Colonic mucosa (tissue), 4 donors: Measurements from ENCODE around the gene ACTR3C. TPM values are rescaled to one million over a fixed set of nuclear protein-coding genes. Genes with fewer than 3 reads are reported as not detected.

Experiments used
- DNase-seq: peaks from one replicate; pipeline ENCODE4 v3.0.0-alpha.2; 2020
- H3K27ac ChIP-seq: fragments of 200-600 bp; one replicate; pipeline ENCODE4 v1.8.0; 2021
- H3K27me3 ChIP-seq: fragments of 200-600 bp; one replicate; pipeline ENCODE4 v1.8.0; 2021
- H3K36me3 ChIP-seq: fragments of 200-600 bp; one replicate; pipeline ENCODE4 v1.8.0; 2021
- H3K4me1 ChIP-seq: fragments of 200-600 bp; one replicate; pipeline ENCODE4 v1.8.0; 2021; ENCODE audit warnings: mild to moderate bottlenecking
- H3K4me3 ChIP-seq: fragments of 200-600 bp; one replicate; pipeline ENCODE4 v1.8.0; 2021
- H3K9ac ChIP-seq, 2 donors: one replicate each; pipeline ENCODE4 v1.7.0; 2013; ENCODE audit warnings: control low read depth in 2 of 2, low read depth in 2 of 2, low read length in 2 of 2
- H3K9me3 ChIP-seq: fragments of 200-600 bp; one replicate; pipeline ENCODE4 v1.8.0; 2021
- intact Hi-C: fragments of 100-400 bp; cut with DNase I; formaldehyde crosslinking; loops from one replicate; pipeline ENCODE4 v1.14.1; 2022
- total RNA-seq, 2 donors: library from RNA; stranded (reverse); fragmentation: NEBNext Ultra II Directional in 1 of 2; extraction: Animal tissue kit (Norgen Biotek cat#: 25700) in 1 of 2; gene quantifications; one replicate each; pipeline ENCODE4 v1.2.1, GENCODE V29; 2021
- TF ChIP-seq, protein P1 (sequence below): fragments of 200-600 bp; IDR thresholded peaks from one replicate; pipeline ENCODE4 v1.8.0; 2022; ENCODE audit warnings: antibody characterized with exemption, mild to moderate bottlenecking
- donor health status: healthy.
- donor health status: DM: no; HTN: no; CAD: no.
- donor health status: DM: no; HTN: no; CAD: no.

ACTR3C gene
- total RNA-seq: 10 to 100 TPM; 17.6 to 29.6 TPM

- H3K4me1 ChIP-seq: peaks cover 7% of the 10 kb centered on the region
- peak within 1 kb of the TSS; percentile 89 to 94 for H3K9ac ChIP-seq
- H3K27me3 ChIP-seq: no peaks in the 10 kb centered on the region
- H3K27ac ChIP-seq: peak within 1 kb of the TSS; percentile 90
- H3K36me3 ChIP-seq: no peaks in the 10 kb centered on the region
- intact Hi-C loops: no loop called here
- TF ChIP-seq, protein P1, sequence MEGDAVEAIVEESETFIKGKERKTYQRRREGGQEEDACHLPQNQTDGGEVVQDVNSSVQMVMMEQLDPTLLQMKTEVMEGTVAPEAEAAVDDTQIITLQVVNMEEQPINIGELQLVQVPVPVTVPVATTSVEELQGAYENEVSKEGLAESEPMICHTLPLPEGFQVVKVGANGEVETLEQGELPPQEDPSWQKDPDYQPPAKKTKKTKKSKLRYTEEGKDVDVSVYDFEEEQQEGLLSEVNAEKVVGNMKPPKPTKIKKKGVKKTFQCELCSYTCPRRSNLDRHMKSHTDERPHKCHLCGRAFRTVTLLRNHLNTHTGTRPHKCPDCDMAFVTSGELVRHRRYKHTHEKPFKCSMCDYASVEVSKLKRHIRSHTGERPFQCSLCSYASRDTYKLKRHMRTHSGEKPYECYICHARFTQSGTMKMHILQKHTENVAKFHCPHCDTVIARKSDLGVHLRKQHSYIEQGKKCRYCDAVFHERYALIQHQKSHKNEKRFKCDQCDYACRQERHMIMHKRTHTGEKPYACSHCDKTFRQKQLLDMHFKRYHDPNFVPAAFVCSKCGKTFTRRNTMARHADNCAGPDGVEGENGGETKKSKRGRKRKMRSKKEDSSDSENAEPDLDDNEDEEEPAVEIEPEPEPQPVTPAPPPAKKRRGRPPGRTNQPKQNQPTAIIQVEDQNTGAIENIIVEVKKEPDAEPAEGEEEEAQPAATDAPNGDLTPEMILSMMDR: no peak
- H3K4me3 ChIP-seq: peak within 1 kb of the TSS; percentile 74
- no peaks in the 10 kb centered on the region for H3K9me3 ChIP-seq
- peak; percentile 73 for DNase-seq
Measured at GRCh38 chr7:150322833-150323681, at the start of gene ACTR3C, which contains the start of gene LRRC61. Gene ACTR3C (minus strand): TSS chr7:150323545. CDS start chr7:150295296, 28,249 bp downstream. Gene LRRC61 (plus strand): TSS chr7:150323355. CDS start chr7:150336862, 13,507 bp downstream.

- H3K36me3 ChIP-seq: no peaks in the 10 kb centered on the region
- H3K4me1 ChIP-seq: peaks cover 19% of the 10 kb centered on the region
- peak overlapping the region; percentile 20 for H3K4me3 ChIP-seq
Measured at GRCh38 chr7:150372271-150373048, 49.1 kb upstream of the ACTR3C start.

GRCh38 chr7:150371996-150372270 is 48.6 kb upstream of the ACTR3C start:
- peak overlapping the region; percentile 97 for H3K27ac ChIP-seq
- intact Hi-C loops: loop anchor here (5.0 kb wide), 1 partner anchor 45 kb away; no protein-coding TSS in a partner anchor
- no peaks in the 10 kb centered on the region for H3K27me3 ChIP-seq
- H3K9me3 ChIP-seq: no peaks in the 10 kb centered on the region
- TF ChIP-seq, protein P1: no peak
- H3K9ac ChIP-seq: peak overlapping the region; percentile 57 to 99
- H3K36me3 ChIP-seq: no peaks in the 10 kb centered on the region
- H3K4me3 ChIP-seq: peak overlapping the region; percentile 20
- H3K4me1 ChIP-seq: peaks cover 18% of the 10 kb centered on the region
- DNase-seq: no peak

More at GRCh38 chr7:150372271-150373048, 49.1 kb upstream of the ACTR3C start:
- intact Hi-C loops: loop anchor here (5.0 kb wide), 1 partner anchor 45 kb away; no protein-coding TSS in a partner anchor
- Histone ChIP-seq H3K9ac (peak overlapping the region; percentile 54 to 99), H3K27ac (peak overlapping the region; percentile 97), H3K9me3 (no peaks in the 10 kb centered on the region), H3K27me3 (no peaks in the 10 kb centered on the region)
- peak; percentile 75 for DNase-seq
- TF ChIP-seq, protein P1: no peak

DNA sequence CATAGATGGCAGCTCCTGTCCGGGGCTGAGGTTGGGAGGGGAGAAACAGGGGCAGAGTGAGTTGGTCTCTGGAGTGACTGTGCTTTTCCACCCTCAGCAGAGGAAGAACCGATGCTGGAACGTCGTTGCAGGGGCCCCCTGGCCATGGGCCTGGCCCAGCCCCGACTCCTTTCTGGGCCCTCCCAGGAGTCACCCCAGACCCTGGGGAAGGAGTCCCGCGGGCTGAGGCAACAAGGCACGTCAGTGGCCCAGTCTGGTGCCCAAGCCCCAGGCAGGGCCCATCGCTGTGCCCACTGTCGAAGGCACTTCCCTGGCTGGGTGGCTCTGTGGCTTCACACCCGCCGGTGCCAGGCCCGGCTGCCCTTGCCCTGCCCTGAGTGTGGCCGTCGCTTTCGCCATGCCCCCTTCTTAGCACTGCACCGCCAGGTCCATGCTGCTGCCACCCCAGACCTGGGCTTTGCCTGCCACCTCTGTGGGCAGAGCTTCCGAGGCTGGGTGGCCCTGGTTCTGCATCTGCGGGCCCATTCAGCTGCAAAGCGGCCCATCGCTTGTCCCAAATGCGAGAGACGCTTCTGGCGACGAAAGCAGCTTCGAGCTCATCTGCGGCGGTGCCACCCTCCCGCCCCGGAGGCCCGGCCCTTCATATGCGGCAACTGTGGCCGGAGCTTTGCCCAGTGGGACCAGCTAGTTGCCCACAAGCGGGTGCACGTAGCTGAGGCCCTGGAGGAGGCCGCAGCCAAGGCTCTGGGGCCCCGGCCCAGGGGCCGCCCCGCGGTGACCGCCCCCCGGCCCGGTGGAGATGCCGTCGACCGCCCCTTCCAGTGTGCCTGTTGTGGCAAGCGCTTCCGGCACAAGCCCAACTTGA is 48.0 kb upstream of the ACTR3C start:
- H3K27ac ChIP-seq: peak overlapping the region; percentile 97
- TF ChIP-seq, protein P1: no peak
- no peak for DNase-seq

More for the DNA sequence above, 48.0 kb upstream of the ACTR3C start:
- Histone ChIP-seq H3K4me1 (peaks cover 13% of the 10 kb centered on the region), H3K9ac (peak overlapping the region; percentile 57 to 99), H3K9me3 (no peaks in the 10 kb centered on the region), H3K4me3 (peak overlapping the region; percentile 20), H3K27me3 (no peaks in the 10 kb centered on the region), H3K36me3 (no peaks in the 10 kb centered on the region)
- intact Hi-C loops: loop anchor here (5.0 kb wide), 1 partner anchor 44 kb away; no protein-coding TSS in a partner anchor
